ENCODE data around the gene SLC38A4. TPM values are rescaled to one million over a fixed set of nuclear protein-coding genes. Genes with fewer than 3 reads are reported as not detected.
"Not testable (repeated sequence)": the region's sequence is repeated elsewhere in the genome, so short reads cannot be mapped to it uniquely, and the experiment has no call there.

The SLC38A4 gene, protein sequence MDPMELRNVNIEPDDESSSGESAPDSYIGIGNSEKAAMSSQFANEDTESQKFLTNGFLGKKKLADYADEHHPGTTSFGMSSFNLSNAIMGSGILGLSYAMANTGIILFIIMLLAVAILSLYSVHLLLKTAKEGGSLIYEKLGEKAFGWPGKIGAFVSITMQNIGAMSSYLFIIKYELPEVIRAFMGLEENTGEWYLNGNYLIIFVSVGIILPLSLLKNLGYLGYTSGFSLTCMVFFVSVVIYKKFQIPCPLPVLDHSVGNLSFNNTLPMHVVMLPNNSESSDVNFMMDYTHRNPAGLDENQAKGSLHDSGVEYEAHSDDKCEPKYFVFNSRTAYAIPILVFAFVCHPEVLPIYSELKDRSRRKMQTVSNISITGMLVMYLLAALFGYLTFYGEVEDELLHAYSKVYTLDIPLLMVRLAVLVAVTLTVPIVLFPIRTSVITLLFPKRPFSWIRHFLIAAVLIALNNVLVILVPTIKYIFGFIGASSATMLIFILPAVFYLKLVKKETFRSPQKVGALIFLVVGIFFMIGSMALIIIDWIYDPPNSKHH
- not detected for total RNA-seq

GRCh38 chr12:46825591-46826414, at the start of gene SLC38A4:
TSS of gene SLC38A4 (minus strand) at chr12:46825997. CDS start at chr12:46793071, 32,926 bp downstream.
- DNase-seq (ENCODE audit: low spot score in 2 of 2): no peak
- H3K36me3 Mint-ChIP-seq: peaks cover 0 to 2% of the 10 kb centered on the region in 2 donors
- H3K9me3 Mint-ChIP-seq: no peaks in the 10 kb centered on the region
- no peak for ATAC-seq
- H3K27ac Mint-ChIP-seq: no peak within 1 kb of the TSS

DNA sequence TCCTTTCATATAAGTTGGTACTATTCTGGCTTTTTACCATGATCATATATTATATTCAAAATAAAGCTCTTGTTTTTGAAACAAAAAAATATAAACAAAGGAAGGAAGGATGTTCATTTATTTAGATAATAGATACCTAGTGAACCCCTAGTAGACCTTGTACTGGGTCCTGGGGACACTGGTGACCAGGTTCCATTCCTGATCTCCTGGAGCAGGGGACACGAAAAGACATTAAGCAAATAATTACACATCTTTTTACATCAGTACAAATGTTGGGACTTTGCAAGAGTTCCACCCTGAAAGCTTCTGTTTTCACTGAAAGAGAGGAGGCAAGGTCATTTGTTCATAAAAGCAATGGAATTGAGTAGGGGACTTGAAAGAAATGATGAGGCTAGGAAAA, 49.3 kb upstream of the SLC38A4 start:
- peaks cover 0 to 17% of the 10 kb centered on the region in 2 donors for H3K9me3 Mint-ChIP-seq
- H3K36me3 Mint-ChIP-seq: peaks cover 6 to 15% of the 10 kb centered on the region in 2 donors
- ATAC-seq (no peak), DNase-seq (ENCODE audit: low spot score in 2 of 2) (no peak)
- no peak overlapping the region for H3K27ac Mint-ChIP-seq

- Mint-ChIP-seq H3K9me3 (peaks cover 0 to 17% of the 10 kb centered on the region in 2 donors), H3K27ac (no peak overlapping the region), H3K36me3 (peaks cover 6 to 15% of the 10 kb centered on the region in 2 donors)
- ATAC-seq (no peak), DNase-seq (ENCODE audit: low spot score in 2 of 2) (no peak)
Measured at GRCh38 chr12:46874642-46875041, 48.8 kb upstream of the SLC38A4 start.

DNA sequence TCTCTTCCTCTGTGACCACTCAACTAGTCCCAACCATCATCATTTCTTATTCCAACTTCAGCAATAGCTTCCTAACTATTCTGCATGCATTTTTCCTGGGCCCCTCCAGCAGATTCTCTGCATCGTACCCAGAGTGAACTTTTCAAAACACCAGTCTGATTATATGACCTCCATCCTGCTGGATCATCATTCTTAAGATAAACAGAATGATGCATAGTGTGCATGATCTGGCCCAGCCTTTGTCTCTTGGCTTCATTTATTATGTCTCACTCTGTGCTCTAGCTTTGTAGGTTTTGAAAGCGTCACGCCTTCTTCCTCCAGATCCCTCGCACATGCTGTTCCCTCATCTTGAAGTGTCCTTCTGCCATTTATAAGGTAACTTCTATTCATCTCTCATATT, 46.3 kb upstream of the SLC38A4 start:
- Mint-ChIP-seq H3K36me3 (peaks cover 0 to 3% of the 10 kb centered on the region in 2 donors), H3K27ac (no peak overlapping the region), H3K9me3 (peaks cover 0 to 9% of the 10 kb centered on the region in 2 donors)
- DNase-seq (ENCODE audit: low spot score in 2 of 2): no peak
- no peak for ATAC-seq

DNA sequence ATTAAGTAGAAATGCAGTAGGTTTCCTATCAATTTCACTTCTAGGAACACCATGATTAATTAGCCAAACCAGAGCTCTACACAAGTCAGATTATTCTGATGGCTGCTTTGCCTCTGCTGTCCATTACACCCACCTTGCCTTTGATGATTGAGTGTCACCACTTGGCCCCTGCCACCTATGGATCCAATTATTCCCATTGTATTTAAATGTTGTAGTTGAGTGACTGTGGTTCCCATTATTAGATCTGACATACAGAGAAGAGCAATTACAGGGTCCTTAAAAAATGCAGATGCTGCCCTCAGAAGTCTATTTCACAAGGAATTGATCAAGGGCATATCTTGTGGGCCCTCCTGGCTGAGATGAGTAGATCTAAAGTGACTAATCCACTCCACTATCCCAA, 39.5 kb upstream of the SLC38A4 start:
- DNase-seq (ENCODE audit: low spot score in 2 of 2) (no peak), ATAC-seq (no peak)
- Mint-ChIP-seq H3K9me3 (peaks cover 10 to 30% of the 10 kb centered on the region in 2 donors), H3K27ac (no peak overlapping the region), H3K36me3 (peaks cover 0 to 16% of the 10 kb centered on the region in 2 donors)

- Mint-ChIP-seq H3K27ac (no peak overlapping the region), H3K9me3 (peaks cover 5 to 11% of the 10 kb centered on the region in 2 donors), H3K36me3 (no peaks in the 10 kb centered on the region)
- ATAC-seq (no peak), DNase-seq (ENCODE audit: low spot score in 2 of 2) (no peak)
Measured at GRCh38 chr12:46858368-46858767, 32.6 kb upstream of the SLC38A4 start.

DNA sequence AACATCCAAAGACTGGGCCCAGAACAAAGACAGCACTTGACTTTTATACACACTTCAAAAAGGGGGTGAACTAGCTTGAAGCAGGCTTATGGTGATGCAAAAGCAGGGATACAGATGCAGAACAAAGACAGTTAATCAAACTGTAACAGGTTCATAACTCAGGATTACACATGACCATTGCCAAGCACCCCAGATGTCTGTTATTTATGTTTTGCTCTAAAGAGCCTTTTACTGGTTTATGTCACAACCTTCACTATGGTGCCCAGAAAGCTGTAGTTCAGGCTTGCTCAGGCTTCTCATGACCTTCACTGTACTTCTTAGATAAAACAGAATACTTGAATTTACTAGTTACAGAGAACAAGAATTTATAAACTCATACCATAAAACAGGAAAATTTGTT, 31.7 kb upstream of the SLC38A4 start:
- no peaks in the 10 kb centered on the region for H3K36me3 Mint-ChIP-seq
- peaks cover 5 to 11% of the 10 kb centered on the region in 2 donors for H3K9me3 Mint-ChIP-seq
- ATAC-seq (no peak), DNase-seq (ENCODE audit: low spot score in 2 of 2) (no peak)
- no peak overlapping the region for H3K27ac Mint-ChIP-seq

DNA sequence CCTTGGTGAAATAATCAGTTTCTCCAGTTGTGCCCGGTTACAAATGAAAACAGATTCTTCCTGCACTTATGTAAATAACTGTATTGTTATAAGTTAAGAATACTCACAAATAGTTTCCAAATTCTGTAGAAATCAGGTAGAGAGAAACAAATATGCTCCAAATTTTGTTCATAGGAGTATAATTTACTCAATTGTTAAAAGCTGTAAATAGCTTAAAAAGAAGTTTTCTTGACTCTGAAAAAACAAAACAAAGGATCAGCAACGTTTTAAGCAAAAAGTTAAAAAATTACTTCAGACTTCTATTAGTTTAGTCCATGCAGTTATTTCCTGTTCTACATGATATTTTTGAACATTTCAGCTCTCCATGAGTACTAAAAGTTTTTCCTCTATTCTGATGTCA, 30.0 kb upstream of the SLC38A4 start:
- Mint-ChIP-seq H3K9me3 (peaks cover 0 to 7% of the 10 kb centered on the region in 2 donors), H3K36me3 (no peaks in the 10 kb centered on the region), H3K27ac (no peak overlapping the region)
- DNase-seq (ENCODE audit: low spot score in 2 of 2) (no peak), ATAC-seq (no peak)

- ATAC-seq; H3K9me3 Mint-ChIP-seq; H3K36me3 Mint-ChIP-seq; H3K27ac Mint-ChIP-seq; DNase-seq (ENCODE audit: low spot score in 2 of 2): not testable (repeated sequence)
Measured at GRCh38 chr12:46854188-46854587, 28.4 kb upstream of the SLC38A4 start.

- DNase-seq (ENCODE audit: low spot score in 2 of 2); ATAC-seq; H3K27ac Mint-ChIP-seq; H3K36me3 Mint-ChIP-seq; H3K9me3 Mint-ChIP-seq: not testable (repeated sequence)
Measured at GRCh38 chr12:46848792-46849191, 23.0 kb upstream of the SLC38A4 start.

- Mint-ChIP-seq H3K36me3 (peaks cover 0 to 6% of the 10 kb centered on the region in 2 donors), H3K27ac (no peak overlapping the region), H3K9me3 (peaks cover 0 to 7% of the 10 kb centered on the region in 2 donors)
- no peak for DNase-seq (ENCODE audit: low spot score in 2 of 2)
- ATAC-seq: no peak
Measured at GRCh38 chr12:46847001-46847400, 21.2 kb upstream of the SLC38A4 start.

DNA sequence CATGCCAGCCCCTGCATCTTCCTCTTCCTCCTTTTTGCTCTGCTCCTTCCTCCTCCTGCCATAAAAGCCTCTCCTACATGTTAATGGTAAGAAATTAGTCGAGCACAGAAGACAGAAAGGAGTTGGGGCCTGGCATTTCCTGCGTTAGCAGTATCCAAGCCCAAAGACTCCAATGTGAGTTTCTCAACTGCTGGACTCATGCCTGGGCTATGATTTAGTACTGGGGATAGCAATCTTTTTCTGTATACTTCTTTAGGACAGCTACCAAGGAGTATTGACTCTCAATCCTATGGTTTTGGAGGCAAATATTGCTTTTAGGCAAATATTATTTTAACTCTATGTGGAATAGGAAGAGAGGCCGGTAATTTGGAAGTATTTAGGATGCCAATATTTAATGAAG, 18.0 kb upstream of the SLC38A4 start:
- no peaks in the 10 kb centered on the region for H3K9me3 Mint-ChIP-seq
- no peak overlapping the region for H3K27ac Mint-ChIP-seq
- H3K36me3 Mint-ChIP-seq: no peaks in the 10 kb centered on the region
- no peak for DNase-seq (ENCODE audit: low spot score in 2 of 2)
- ATAC-seq: no peak

GRCh38 chr12:46841891-46842290, 16.1 kb upstream of the SLC38A4 start:
- DNase-seq (ENCODE audit: low spot score in 2 of 2) (no peak), ATAC-seq (no peak)
- Mint-ChIP-seq H3K27ac (no peak overlapping the region), H3K36me3 (no peaks in the 10 kb centered on the region), H3K9me3 (no peaks in the 10 kb centered on the region)

- H3K36me3 Mint-ChIP-seq: no peaks in the 10 kb centered on the region
Measured at GRCh38 chr12:46839964-46840363, 14.2 kb upstream of the SLC38A4 start.

GRCh38 chr12:46839232-46839631, 13.4 kb upstream of the SLC38A4 start:
- DNase-seq (ENCODE audit: low spot score in 2 of 2) (no peak), ATAC-seq (no peak)
- Mint-ChIP-seq H3K36me3 (no peaks in the 10 kb centered on the region), H3K27ac (no peak overlapping the region), H3K9me3 (no peaks in the 10 kb centered on the region)

More at GRCh38 chr12:46839964-46840363, 14.2 kb upstream of the SLC38A4 start:
- Mint-ChIP-seq H3K27ac (no peak overlapping the region), H3K9me3 (no peaks in the 10 kb centered on the region)
- no peak for DNase-seq (ENCODE audit: low spot score in 2 of 2)
- no peak for ATAC-seq

- Mint-ChIP-seq H3K9me3 (no peaks in the 10 kb centered on the region), H3K27ac (no peak overlapping the region), H3K36me3 (peaks cover 0 to 20% of the 10 kb centered on the region in 2 donors)
- ATAC-seq (no peak), DNase-seq (ENCODE audit: low spot score in 2 of 2) (no peak)
Measured at GRCh38 chr12:46835785-46836184, 10.0 kb upstream of the SLC38A4 start.

GRCh38 chr12:46832130-46832704, 6.4 kb upstream of the SLC38A4 start:
- no peaks in the 10 kb centered on the region for H3K9me3 Mint-ChIP-seq
- ATAC-seq: no peak
- H3K36me3 Mint-ChIP-seq: peaks cover 0 to 22% of the 10 kb centered on the region in 2 donors
- DNase-seq (ENCODE audit: low spot score in 2 of 2): no peak
- no peak overlapping the region for H3K27ac Mint-ChIP-seq
